ENCODE measurements around the gene CMTM5. TPM values are rescaled to one million over a fixed set of nuclear protein-coding genes. Genes with fewer than 3 reads are reported as not detected.

The CMTM5 gene
- polyA plus RNA-seq, 1 donor (not counting 4 experiments of a cell fraction or from before 2014, with no cell fraction given), result not detected

DNA sequence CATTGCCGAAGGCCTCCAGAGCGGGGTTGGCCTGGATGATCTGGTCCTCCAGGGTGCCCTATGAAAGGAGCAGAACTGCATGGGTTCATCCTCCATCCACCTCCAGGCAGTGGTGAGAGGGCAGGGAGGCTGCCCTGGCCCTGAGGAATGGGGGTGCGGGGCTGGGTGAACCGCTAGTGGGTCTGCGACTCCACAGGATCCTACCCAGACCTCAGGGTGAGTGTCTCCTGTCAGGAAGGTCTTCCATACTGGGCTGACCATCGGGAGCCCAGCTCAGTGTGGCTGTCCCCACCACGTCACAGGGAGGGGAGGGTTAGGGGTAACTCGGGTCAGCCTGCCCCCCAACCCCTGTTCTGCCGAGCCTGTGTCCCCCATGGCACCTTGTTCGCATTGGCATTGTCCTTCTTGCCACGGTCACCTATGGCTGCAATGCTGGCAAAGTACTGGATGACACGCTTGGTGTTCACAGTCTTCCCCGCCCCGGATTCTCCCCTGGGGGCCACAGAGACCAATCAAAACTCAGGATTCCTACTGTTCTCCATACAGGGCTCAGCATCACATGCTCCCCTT, 27.6 kb downstream of the CMTM5 start:
- H3K27me3 ChIP-seq (ENCODE audit: control insufficient read depth, extremely low read depth, insufficient read depth, low read length), result peaks cover 12% of the 10 kb centered on the region
- dilution Hi-C loops (cut with MboI; ENCODE audit: extremely low pct_ligation_motif_present, low sequenced_read_pairs), result no loop called here
- DNase-seq (ENCODE audit: low read depth, low spot score), result no peak

GRCh38 chr14:23405096-23405495, 28.2 kb downstream of the CMTM5 start:
- DNase-seq (ENCODE audit: low read depth, low spot score) (no peak), FAIRE-seq (no peak)
- Histone ChIP-seq H3K36me3 (ENCODE audit: control insufficient read depth in 2 of 2, extremely low read depth in 1 of 2, insufficient read depth in 2 of 2, low read length in 2 of 2) (no peaks in the 10 kb centered on the region), H3K4me3 (ENCODE audit: control insufficient read depth in 2 of 3, extremely low read depth in 1 of 3, insufficient read depth in 2 of 3, low read depth in 1 of 3, low read length in 3 of 3) (no peak overlapping the region), H3K27ac (ENCODE audit: control insufficient read depth, insufficient read depth, low read length) (no peak overlapping the region), H3K4me1 (ENCODE audit: control insufficient read depth, extremely low read depth, insufficient read depth, low read length) (no peaks in the 10 kb centered on the region), H2AFZ (ENCODE audit: control insufficient read depth, low read length) (no peak overlapping the region), H4K20me1 (ENCODE audit: control insufficient read depth, extremely low read depth, insufficient read depth, low read length) (no peaks in the 10 kb centered on the region), H3K79me2 (ENCODE audit: control insufficient read depth, insufficient read depth, low read length) (no peaks in the 10 kb centered on the region), H3K27me3 (ENCODE audit: control insufficient read depth, extremely low read depth, insufficient read depth, low read length) (peaks cover 12% of the 10 kb centered on the region), H3K4me2 (ENCODE audit: control insufficient read depth, extremely low read depth, insufficient read depth, low read depth, low read length) (no peak overlapping the region), H3K9ac (ENCODE audit: control insufficient read depth, extremely low read depth, insufficient read depth, low read length) (no peak overlapping the region), H3K9me3 (ENCODE audit: control insufficient read depth, low read depth, low read length) (no peaks in the 10 kb centered on the region), H3K9me1 (ENCODE audit: control insufficient read depth, extremely low read depth, insufficient read depth, low read length) (no peaks in the 10 kb centered on the region)
- dilution Hi-C loops (cut with MboI; ENCODE audit: extremely low pct_ligation_motif_present, low sequenced_read_pairs), result no loop called here
- TF ChIP-seq, protein P1, sequence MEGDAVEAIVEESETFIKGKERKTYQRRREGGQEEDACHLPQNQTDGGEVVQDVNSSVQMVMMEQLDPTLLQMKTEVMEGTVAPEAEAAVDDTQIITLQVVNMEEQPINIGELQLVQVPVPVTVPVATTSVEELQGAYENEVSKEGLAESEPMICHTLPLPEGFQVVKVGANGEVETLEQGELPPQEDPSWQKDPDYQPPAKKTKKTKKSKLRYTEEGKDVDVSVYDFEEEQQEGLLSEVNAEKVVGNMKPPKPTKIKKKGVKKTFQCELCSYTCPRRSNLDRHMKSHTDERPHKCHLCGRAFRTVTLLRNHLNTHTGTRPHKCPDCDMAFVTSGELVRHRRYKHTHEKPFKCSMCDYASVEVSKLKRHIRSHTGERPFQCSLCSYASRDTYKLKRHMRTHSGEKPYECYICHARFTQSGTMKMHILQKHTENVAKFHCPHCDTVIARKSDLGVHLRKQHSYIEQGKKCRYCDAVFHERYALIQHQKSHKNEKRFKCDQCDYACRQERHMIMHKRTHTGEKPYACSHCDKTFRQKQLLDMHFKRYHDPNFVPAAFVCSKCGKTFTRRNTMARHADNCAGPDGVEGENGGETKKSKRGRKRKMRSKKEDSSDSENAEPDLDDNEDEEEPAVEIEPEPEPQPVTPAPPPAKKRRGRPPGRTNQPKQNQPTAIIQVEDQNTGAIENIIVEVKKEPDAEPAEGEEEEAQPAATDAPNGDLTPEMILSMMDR (optimal IDR thresholded peaks at IDR 0.05 in 1 of 3, IDR thresholded peaks at IDR 0.05 in 1 of 3, conservative IDR thresholded peaks at IDR 0.05 in 1 of 3; ENCODE audit: extremely low read depth in 1 of 3, insufficient read depth in 2 of 3, low read length in 3 of 3), result no peak
- TF ChIP-seq EZH2 (IDR thresholded peaks at IDR 0.05; ENCODE audit: low read length), result no peak

More for the DNA sequence above, 27.6 kb downstream of the CMTM5 start:
- Histone ChIP-seq H3K4me3 (ENCODE audit: control insufficient read depth in 2 of 3, extremely low read depth in 1 of 3, insufficient read depth in 2 of 3, low read depth in 1 of 3, low read length in 3 of 3) (no peak overlapping the region), H3K27ac (ENCODE audit: control insufficient read depth, insufficient read depth, low read length) (no peak overlapping the region), H3K9me1 (ENCODE audit: control insufficient read depth, extremely low read depth, insufficient read depth, low read length) (no peaks in the 10 kb centered on the region), H3K4me1 (ENCODE audit: control insufficient read depth, extremely low read depth, insufficient read depth, low read length) (no peaks in the 10 kb centered on the region), H3K9me3 (ENCODE audit: control insufficient read depth, low read depth, low read length) (no peaks in the 10 kb centered on the region), H3K4me2 (ENCODE audit: control insufficient read depth, extremely low read depth, insufficient read depth, low read depth, low read length) (no peak overlapping the region), H3K36me3 (ENCODE audit: control insufficient read depth in 2 of 2, extremely low read depth in 1 of 2, insufficient read depth in 2 of 2, low read length in 2 of 2) (no peaks in the 10 kb centered on the region), H3K9ac (ENCODE audit: control insufficient read depth, extremely low read depth, insufficient read depth, low read length) (no peak overlapping the region), H2AFZ (ENCODE audit: control insufficient read depth, low read length) (no peak overlapping the region), H4K20me1 (ENCODE audit: control insufficient read depth, extremely low read depth, insufficient read depth, low read length) (no peaks in the 10 kb centered on the region), H3K79me2 (ENCODE audit: control insufficient read depth, insufficient read depth, low read length) (no peaks in the 10 kb centered on the region)
- FAIRE-seq, result no peak
- no peak for TF ChIP-seq EZH2 (IDR thresholded peaks at IDR 0.05; ENCODE audit: low read length)
- TF ChIP-seq, protein P1 (optimal IDR thresholded peaks at IDR 0.05 in 1 of 3, IDR thresholded peaks at IDR 0.05 in 1 of 3, conservative IDR thresholded peaks at IDR 0.05 in 1 of 3; ENCODE audit: extremely low read depth in 1 of 3, insufficient read depth in 2 of 3, low read length in 3 of 3), result no peak

Data from keratinocyte (primary cell).